Ishikawa (cell line): ENCODE data around the gene TNC.

Source experiments
- CEBPB ChIP-seq: IDR thresholded peaks from 2 replicates; pipeline ENCODE4 v1.6.1; 2012
- EGR1 ChIP-seq: IDR thresholded peaks from 2 replicates; pipeline ENCODE4 v1.6.1; 2012
- EP300 ChIP-seq: IDR thresholded peaks from 2 replicates; pipeline ENCODE4 v1.6.1; 2012; ENCODE audit warnings: borderline replicate concordance
- FOXM1 ChIP-seq: IDR thresholded peaks from 2 replicates; pipeline ENCODE4 v1.6.1; 2012; ENCODE audit warnings: low read depth, borderline replicate concordance
- RAD21 ChIP-seq: IDR thresholded peaks from 2 replicates; pipeline ENCODE4 v1.6.1; 2012; ENCODE audit warnings: low read depth
- TCF12 ChIP-seq: IDR thresholded peaks from 2 replicates; pipeline ENCODE4 v1.6.1; 2012; ENCODE audit warnings: low read depth
- YY1 ChIP-seq: IDR thresholded peaks from 2 replicates; pipeline ENCODE4 v1.6.1; 2012; ENCODE audit warnings: low read depth
- TF ChIP-seq, protein P1 (sequence below): IDR thresholded peaks from 2 replicates; pipeline ENCODE4 v1.6.1; 2012
- TF ChIP-seq, protein P2 (sequence below): IDR thresholded peaks from 2 replicates; pipeline ENCODE4 v1.6.1; 2012; ENCODE audit warnings: low read depth, mild to moderate bottlenecking

DNA sequence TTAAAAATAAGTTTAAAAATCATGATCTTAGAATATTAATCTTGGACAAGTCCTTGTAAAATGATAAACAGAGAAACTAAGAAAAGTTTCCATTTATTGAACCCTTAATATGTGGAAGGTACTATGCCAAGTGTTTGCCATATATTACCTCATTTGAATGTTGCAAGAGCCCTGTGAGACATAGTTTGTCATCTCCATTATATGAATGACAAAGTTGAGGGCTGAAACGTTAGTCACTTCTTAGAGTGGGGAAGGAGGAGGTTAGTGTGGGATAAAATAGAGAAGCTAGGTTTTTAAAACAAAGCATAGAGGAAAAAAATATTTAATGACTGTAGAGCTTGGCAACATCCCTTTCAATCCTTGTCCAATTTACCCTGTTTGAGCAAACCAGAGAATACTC, 2.0 kb downstream of the TNC start:
- TF ChIP-seq RAD21 (no peak), EGR1 (no peak), CEBPB (peak; percentile 78), TCF12 (no peak), YY1 (no peak), EP300 (no peak), FOXM1 (no peak)
- TF ChIP-seq, protein P1, sequence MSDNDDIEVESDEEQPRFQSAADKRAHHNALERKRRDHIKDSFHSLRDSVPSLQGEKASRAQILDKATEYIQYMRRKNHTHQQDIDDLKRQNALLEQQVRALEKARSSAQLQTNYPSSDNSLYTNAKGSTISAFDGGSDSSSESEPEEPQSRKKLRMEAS = no peak
- TF ChIP-seq, protein P2, sequence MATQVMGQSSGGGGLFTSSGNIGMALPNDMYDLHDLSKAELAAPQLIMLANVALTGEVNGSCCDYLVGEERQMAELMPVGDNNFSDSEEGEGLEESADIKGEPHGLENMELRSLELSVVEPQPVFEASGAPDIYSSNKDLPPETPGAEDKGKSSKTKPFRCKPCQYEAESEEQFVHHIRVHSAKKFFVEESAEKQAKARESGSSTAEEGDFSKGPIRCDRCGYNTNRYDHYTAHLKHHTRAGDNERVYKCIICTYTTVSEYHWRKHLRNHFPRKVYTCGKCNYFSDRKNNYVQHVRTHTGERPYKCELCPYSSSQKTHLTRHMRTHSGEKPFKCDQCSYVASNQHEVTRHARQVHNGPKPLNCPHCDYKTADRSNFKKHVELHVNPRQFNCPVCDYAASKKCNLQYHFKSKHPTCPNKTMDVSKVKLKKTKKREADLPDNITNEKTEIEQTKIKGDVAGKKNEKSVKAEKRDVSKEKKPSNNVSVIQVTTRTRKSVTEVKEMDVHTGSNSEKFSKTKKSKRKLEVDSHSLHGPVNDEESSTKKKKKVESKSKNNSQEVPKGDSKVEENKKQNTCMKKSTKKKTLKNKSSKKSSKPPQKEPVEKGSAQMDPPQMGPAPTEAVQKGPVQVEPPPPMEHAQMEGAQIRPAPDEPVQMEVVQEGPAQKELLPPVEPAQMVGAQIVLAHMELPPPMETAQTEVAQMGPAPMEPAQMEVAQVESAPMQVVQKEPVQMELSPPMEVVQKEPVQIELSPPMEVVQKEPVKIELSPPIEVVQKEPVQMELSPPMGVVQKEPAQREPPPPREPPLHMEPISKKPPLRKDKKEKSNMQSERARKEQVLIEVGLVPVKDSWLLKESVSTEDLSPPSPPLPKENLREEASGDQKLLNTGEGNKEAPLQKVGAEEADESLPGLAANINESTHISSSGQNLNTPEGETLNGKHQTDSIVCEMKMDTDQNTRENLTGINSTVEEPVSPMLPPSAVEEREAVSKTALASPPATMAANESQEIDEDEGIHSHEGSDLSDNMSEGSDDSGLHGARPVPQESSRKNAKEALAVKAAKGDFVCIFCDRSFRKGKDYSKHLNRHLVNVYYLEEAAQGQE = no peak
